ENCODE data around the gene CCDC146.

Gene CCDC146

GRCh38 chr7:77293046-77293445 lies 170.6 kb downstream of the CCDC146 start:
- no peak for DNase-seq

DNA sequence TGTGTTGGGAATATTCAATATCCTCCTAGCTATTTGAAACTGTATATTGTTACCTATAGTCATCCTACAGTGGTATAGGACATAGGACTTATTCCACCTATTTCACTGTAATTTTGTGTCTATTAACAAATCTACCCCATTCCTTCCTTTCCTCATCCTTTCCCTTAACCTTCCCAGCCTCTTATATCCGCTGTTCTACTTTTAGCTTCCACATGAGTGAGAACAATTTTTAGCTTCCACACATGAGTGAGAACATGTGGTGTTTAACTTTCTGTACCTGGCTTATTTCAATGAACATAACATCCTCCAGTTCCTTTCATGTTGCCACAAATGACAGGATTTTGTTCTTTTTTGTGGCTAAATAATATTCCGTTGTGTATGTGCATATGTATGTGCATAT lies 173.1 kb downstream of the CCDC146 start:
- DNase-seq, result no peak

DNA sequence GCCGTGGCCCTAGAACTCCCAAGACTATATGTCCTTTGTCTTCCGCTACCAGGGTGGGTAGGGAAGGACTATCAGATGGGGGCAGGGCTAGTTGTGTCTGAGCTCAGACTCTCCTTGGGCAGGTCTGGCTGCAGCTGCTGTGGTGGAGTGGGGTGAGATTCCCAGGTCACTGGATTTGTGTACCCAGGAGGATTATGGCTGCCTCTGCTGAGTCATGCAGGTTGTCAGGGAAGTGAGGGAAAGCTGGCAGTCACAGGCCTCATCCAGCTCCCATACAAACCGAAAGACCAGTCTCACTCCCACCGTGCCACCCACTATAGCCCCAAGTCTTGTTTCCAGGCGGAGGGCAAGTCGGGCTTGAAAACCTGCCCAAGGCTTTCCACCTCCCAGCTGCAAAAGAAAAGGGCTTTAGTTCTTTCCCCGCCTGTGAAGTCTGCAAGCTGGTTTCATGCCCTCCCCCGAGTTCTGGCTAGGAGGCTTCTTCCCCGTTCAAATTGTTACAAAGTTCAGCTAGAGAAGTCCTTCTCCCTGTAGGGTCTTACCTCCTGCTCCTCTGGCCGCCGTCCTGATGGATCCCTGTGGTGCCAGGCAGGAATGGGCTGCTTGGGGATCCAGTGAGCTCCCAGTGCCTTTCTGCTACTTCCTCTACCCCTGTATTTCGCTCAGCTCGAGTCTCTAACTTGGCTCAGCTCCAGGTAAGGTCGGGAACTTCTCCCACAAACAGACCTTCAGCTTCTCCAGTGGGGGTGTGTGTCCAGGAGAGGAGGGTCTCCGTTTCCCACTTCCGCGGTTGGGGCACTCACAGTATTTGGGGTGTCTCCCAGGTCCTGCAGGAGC lies 184.0 kb downstream of the CCDC146 start:
- DNase-seq, result no peak

DNA sequence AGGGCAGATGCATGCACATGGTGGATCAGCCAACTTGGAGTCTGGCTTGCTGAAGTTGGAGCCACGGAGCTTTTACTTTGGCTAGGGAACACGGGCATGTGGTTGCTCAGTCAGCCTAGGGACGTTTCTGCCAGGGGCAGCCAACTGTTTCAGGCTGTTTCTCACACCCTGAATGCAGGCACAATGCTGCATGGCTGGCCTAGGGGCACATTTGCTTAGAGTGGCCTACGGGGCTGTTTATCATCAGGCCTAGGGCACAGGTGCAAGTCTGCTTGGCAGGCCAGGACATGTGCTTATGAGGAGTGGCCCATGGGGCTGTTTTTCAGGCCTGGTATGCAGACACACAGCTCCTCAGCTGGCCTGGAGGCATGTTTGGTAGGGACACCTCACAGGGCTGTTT lies 186.4 kb downstream of the CCDC146 start:
- DNase-seq, result no peak

- no peak for DNase-seq
These were observed 187.4 kb downstream of the CCDC146 start for GRCh38 chr7:77309714-77310220.

GRCh38 chr7:77310982-77311381 lies 188.6 kb downstream of the CCDC146 start:
- DNase-seq, result no peak

- DNase-seq, result no peak
These were observed 190.7 kb downstream of the CCDC146 start for GRCh38 chr7:77313085-77313484.

DNA sequence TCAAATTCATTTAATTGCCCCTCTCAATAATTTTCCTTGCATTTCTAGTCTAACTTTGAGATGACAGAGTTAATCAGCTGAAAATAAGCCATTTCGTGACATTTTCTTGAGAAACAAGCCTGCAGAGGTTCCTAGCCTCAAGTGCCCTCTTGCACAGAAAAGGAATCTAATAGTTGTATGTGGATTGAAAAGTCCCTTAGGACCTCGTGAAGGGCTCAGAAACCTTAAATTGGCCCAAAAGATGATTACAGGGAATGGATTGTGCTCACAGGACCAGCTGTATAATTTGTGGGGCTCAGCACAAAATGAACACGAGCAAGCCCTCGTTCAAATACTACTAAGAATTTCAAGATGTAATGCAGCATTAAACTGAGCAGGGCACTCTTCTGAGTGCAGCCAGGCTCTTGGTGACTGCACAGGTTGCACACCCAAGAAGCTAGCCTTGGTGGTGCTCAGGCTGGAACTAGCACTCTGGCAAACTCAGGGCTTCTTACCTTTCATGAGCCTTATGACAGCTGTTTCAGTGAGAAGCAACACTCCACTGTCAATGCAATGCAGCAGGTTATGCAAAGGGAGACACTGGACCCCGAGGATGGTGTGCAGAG lies 191.6 kb downstream of the CCDC146 start:
- no peak for DNase-seq

GRCh38 chr7:77315182-77315591 lies 192.8 kb downstream of the CCDC146 start:
- no peak for DNase-seq

DNA sequence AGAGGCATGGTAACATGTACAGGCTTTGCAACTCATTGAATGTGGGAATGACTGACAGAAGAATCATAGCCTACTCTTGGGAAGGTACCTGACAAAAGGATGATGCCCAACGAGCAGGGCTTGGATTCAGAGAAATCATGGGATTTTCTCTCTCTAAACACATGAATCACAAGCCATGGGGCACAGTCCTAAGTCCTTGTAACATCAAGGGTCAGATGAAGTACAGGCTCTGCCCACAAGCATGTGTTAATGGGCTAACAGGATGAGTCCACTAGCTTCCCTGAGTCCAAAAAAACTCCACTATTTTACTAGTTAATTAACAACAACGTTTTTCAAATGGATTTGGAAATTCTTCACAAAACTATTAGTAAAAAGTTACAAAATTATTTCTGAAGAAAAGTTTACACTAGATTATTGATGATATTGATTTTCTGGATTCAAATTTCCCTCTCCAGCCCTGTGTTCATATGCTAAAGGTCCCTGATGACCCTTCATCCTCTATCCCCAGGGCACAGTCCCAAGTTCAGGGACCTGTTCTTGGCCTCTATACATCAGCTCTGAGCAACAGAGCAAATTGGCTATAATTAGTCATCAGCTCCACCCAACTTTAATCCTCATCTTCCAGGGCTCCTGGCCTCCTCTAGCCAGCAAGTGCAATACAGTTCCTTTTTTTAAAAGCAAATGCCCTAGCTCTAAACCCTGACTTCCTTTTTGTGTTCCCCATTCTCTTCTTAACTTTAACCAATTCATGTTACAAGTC lies 194.0 kb downstream of the CCDC146 start:
- no peak for DNase-seq

DNA sequence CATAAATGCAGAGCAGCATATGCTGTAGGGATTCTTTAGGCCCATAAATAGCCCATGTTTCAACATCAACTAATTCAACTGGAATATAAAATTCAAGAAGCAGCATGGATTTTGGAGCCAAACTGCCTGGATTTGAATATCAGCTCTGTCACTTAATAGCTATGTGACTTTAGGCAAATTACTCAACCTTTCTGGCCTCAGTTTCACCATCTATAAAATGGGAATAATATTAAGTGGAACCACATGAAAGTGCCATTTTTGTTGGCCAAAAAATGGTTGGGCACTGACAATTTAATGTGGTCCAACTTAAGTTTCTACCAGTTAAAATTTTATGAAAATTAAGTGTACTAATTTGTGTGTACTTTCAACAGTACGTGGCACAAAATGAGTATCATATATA lies 195.6 kb downstream of the CCDC146 start:
- no peak for DNase-seq

GRCh38 chr7:77320137-77320536 lies 197.7 kb downstream of the CCDC146 start:
- no peak for DNase-seq

GRCh38 chr7:77320714-77321113 lies 198.3 kb downstream of the CCDC146 start:
- no peak for DNase-seq

DNA sequence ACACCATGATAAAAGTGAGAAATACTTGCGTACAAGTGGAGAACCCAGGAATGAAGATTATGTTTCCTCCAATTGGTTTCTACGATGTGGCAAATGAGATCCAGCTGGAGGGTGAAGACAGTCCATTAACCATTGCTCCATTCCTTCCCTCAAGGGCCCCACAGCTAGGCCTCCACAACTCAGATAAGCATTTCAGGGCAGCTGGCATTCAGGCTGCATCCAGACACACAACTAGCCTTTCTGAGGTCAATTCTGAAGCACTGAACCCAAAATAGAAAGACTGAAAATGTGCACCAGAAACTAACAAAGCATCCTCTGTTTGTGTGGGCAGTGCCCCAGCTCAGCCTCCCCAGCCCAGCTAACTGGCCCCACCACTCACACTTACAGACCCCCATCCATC lies 198.9 kb downstream of the CCDC146 start:
- DNase-seq, result no peak

GRCh38 chr7:77326131-77326530 lies 203.7 kb downstream of the CCDC146 start:
- DNase-seq, result no peak

DNA sequence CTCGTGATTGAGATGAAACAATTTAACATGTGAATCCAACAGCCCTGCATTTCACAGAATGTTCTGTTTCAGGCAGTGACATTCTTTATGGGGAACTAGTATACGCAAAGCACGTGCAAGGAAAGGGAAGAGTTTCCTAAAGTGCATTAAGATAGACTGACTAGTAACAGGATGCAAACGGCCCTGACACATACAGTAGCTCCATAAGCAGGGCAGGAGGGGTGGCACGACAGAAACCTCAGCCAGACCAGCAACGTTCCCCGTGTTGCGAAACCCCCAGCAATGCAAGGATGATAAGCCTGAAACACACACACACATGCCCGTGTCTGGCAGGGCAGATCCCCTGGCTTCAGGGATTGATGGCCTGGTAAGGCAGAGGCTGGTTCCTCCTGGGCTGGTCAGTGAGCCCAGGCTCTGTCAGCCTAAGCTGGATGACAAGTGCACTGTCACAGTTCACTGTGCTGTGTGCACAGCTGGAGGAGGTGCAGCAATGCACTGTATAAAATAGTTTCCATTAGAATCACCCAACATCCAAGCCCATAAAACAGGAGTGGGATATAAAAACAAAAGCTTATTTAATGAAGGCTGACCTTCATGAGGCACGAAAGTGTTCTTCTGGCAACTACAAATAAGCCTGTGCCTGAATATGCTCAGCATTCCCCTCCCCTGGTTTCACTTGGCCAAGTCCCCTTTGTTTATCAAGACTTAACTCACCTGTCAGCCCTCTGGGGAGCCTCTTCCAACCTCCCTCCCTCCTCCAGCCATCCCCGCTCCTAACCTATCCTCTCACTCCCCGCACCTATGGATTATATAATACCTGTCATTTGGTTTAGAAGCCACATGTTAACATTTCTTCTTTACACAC lies 204.9 kb downstream of the CCDC146 start:
- DNase-seq, result no peak

GRCh38 chr7:77327932-77328628 lies 205.7 kb downstream of the CCDC146 start:
- no peak for DNase-seq

GRCh38 chr7:77328669-77329068 lies 206.3 kb downstream of the CCDC146 start:
- no peak for DNase-seq

DNA sequence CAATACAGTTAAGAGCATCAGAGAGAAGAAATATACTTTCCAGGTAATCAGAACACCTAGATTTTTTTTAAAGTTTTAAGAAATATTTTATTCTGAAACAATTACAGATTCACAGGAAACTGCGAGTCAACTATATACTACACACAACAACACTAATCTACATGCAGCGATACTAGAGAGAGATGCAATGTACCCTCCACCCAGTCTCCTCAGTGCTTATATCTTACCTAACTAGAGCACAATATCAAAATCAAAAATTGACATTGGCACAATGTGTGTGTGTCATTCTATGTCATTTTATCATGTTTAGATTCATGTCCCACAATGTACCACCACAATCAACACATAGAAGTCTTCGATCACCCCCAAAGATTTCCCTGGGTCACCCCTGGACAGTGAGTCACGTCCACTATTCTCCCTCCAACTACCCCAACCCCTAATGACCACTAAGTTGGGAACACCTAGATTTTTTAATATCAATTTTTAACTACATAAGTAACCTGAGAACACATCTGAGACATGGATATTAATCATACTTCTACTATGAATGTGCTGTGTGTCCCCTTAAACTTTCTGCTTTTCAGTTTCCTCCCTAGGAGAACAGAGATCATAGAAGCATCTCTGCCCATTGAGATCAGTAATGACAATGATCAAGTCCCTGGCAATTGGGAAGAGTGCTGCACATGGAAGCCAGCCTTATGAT lies 207.2 kb downstream of the CCDC146 start:
- DNase-seq, result no peak

- no peak for DNase-seq
These were observed 207.9 kb downstream of the CCDC146 start for GRCh38 chr7:77330169-77330882.
